GM21381 (cell line): ENCODE measurements around the gene UNC13C.

Source experiments
- ATAC-seq: cut with Tn5 transposase; IDR thresholded peaks from one replicate; pipeline ENCODE4 v1.9.1; 2021; ENCODE audit warnings: mild to moderate bottlenecking, moderate library complexity; ENCODE audit not compliant: unreplicated experiment

Gene UNC13C

GRCh38 chr15:54017251-54017650 lies 39.0 kb downstream of the UNC13C start:
- ATAC-seq, result no peak

- no peak for ATAC-seq
These were observed 39.7 kb downstream of the UNC13C start for GRCh38 chr15:54017959-54018358.

- no peak for ATAC-seq
These were observed 48.0 kb downstream of the UNC13C start for GRCh38 chr15:54026258-54026657.

GRCh38 chr15:54026891-54027290 lies 48.6 kb downstream of the UNC13C start:
- ATAC-seq, result no peak

- ATAC-seq, result no peak
These were observed 50.8 kb downstream of the UNC13C start for GRCh38 chr15:54029081-54029480.

- no peak for ATAC-seq
These were observed 53.8 kb downstream of the UNC13C start for GRCh38 chr15:54032066-54032465.

GRCh38 chr15:54033356-54033860 lies 55.2 kb downstream of the UNC13C start:
- ATAC-seq, result no peak

- ATAC-seq, result no peak
These were observed 55.7 kb downstream of the UNC13C start for GRCh38 chr15:54033869-54034458.

- no peak for ATAC-seq
These were observed 57.4 kb downstream of the UNC13C start for GRCh38 chr15:54035616-54036015.

GRCh38 chr15:54045397-54045796 lies 67.2 kb downstream of the UNC13C start:
- ATAC-seq, result no peak

GRCh38 chr15:54046093-54046492 lies 67.9 kb downstream of the UNC13C start:
- no peak for ATAC-seq

GRCh38 chr15:54064365-54064764 lies 86.1 kb downstream of the UNC13C start:
- no peak for ATAC-seq

- ATAC-seq, result no peak
These were observed 88.2 kb downstream of the UNC13C start for GRCh38 chr15:54066403-54066802.

- no peak for ATAC-seq
These were observed 104.7 kb downstream of the UNC13C start for GRCh38 chr15:54082836-54083492.

GRCh38 chr15:54083501-54083900 lies 105.3 kb downstream of the UNC13C start:
- no peak for ATAC-seq

GRCh38 chr15:54083991-54084390 lies 105.8 kb downstream of the UNC13C start:
- ATAC-seq, result no peak

GRCh38 chr15:54088837-54089236 lies 110.6 kb downstream of the UNC13C start:
- no peak for ATAC-seq

GRCh38 chr15:54089776-54090175 lies 111.5 kb downstream of the UNC13C start:
- ATAC-seq, result no peak

GRCh38 chr15:54091651-54092050 lies 113.4 kb downstream of the UNC13C start:
- no peak for ATAC-seq

GRCh38 chr15:54094661-54095060 lies 116.4 kb downstream of the UNC13C start:
- no peak for ATAC-seq

- ATAC-seq, result no peak
These were observed 118.8 kb downstream of the UNC13C start for GRCh38 chr15:54097019-54097418.

- ATAC-seq, result no peak
These were observed 120.8 kb downstream of the UNC13C start for GRCh38 chr15:54099010-54099409.
